IgD-negative memory B cell (primary cell): Measurements from ENCODE around the gene NANP. TPM values are rescaled to one million over a fixed set of nuclear protein-coding genes. Genes with fewer than 3 reads are reported as not detected.
"Not testable (repeated sequence)": the region's sequence is repeated elsewhere in the genome, so short reads cannot be mapped to it uniquely, and the experiment has no call there.

Source experiments
- H3K27ac Mint-ChIP-seq, 3 donors: one replicate each; pipeline ENCODE4 v1.8.0; 2020 to 2022; ENCODE audit warnings: mild to moderate bottlenecking in 3 of 3, mixed read lengths in 3 of 3, moderate library complexity in 1 of 3
- H3K27me3 Mint-ChIP-seq: one replicate; pipeline ENCODE4 v1.8.0; 2021; ENCODE audit warnings: mixed read lengths
- H3K36me3 Mint-ChIP-seq: one replicate; pipeline ENCODE4 v1.8.0; 2020; ENCODE audit warnings: mild to moderate bottlenecking, mixed read lengths
- H3K4me1 Mint-ChIP-seq, 3 donors: one replicate each; pipeline ENCODE4 v1.8.0; 2020 to 2022; ENCODE audit warnings: mixed read lengths in 3 of 3, mild to moderate bottlenecking in 1 of 3
- H3K4me3 Mint-ChIP-seq, 4 donors: one replicate each; pipeline ENCODE4 v1.8.0; 2020 to 2022; ENCODE audit warnings: mild to moderate bottlenecking in 4 of 4, mixed read lengths in 4 of 4, moderate library complexity in 3 of 4
- H3K9me3 Mint-ChIP-seq, 3 donors: one replicate each; pipeline ENCODE4 v1.8.0; 2020 to 2021; ENCODE audit warnings: mixed read lengths in 3 of 3, mild to moderate bottlenecking in 1 of 3
- polyA plus RNA-seq: library from polyadenylated mRNA; unstranded; fragments of 300-500 nt; fragmentation: Illumina TruSeq; gene quantifications from one replicate; pipeline ENCODE4 v1.2.3, GENCODE V29; 2021

The NANP gene, protein sequence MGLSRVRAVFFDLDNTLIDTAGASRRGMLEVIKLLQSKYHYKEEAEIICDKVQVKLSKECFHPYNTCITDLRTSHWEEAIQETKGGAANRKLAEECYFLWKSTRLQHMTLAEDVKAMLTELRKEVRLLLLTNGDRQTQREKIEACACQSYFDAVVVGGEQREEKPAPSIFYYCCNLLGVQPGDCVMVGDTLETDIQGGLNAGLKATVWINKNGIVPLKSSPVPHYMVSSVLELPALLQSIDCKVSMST
- 0.73 TPM for polyA plus RNA-seq

DNA sequence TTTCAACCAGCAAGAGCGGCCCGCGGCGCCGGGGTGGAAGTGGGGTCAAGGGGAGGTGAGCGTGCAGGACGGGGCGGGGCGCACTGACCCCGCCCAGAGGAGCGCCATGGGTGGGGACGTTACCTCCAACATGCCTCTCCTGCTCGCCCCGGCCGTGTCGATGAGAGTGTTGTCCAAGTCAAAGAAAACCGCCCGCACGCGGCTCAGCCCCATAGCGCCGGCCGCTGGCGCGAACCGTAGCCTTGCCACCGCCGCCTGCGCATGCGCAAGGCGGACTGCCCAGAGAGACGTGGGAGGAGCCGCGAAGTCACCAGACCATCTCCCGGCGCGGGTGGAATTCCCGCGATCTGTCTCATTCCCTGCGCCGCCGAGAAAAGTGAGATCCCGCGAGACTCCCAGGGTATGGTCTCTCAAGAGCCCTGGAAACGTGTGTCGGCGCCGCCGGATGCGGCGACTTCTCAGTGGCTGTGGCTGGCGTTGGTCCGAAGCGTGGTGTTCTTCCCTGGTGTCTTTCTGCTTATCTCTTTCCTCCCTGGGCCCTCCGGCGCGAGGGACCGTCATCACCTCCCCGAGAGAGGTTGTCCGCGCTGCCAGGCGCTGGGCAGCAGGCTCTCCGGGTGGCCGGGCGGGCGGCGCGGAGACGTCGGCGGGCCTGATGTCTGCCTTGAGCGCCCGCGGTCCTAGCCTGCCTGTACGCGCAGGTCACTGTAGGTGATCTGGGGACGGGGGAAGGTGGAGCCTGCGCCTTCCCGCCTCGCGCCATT, at the start of gene NANP:
NANP (minus strand) TSS at position 279 of the 764 bp plus-strand sequence; CDS start at position 213, 66 bp downstream.
- Mint-ChIP-seq H3K4me1 (peaks cover 14 to 32% (median 19%) of the 10 kb centered on the region in 3 donors), H3K27me3 (no peaks in the 10 kb centered on the region), H3K9me3 (peaks cover 0 to 3% (median 0%) of the 10 kb centered on the region in 3 donors), H3K27ac (peak within 1 kb of the TSS; percentile 85 to 96 (median 95)), H3K36me3 (peaks cover 2% of the 10 kb centered on the region), H3K4me3 (peak within 1 kb of the TSS; percentile 93 to 99 (median 97))

DNA sequence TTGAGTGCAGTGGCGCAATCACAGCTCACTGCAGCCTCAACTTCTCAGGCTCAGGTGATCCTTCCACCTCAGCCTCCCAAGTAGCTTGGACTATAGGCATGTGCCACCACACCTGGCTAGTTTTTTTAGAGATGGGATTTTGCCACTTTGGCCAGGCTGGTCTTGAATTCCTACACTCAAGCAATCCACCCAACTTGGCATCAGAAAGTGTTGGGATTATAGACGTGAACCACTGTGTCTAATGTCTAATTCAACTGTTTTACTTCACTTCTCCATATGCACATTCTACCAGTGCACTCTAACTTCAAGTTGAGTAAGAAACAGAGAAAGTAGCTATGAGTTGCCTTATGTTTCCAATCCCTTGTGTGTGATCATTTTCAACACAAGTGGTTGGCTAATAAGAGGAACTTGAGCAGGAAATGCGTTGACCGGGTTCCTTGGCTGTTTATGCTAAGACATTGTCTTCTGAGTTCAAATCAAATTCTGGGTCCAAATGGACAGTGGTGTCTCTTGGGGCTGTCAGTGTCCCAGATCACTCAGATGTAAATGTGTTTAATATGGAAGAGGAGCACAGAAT, 48.9 kb upstream of the NANP start:
- Mint-ChIP-seq H3K36me3 (peaks cover 22% of the 10 kb centered on the region), H3K27ac (no peak overlapping the region), H3K27me3 (no peaks in the 10 kb centered on the region), H3K4me1 (peaks cover 0 to 4% (median 1%) of the 10 kb centered on the region in 3 donors), H3K4me3 (no peak overlapping the region), H3K9me3 (no peaks in the 10 kb centered on the region)

DNA sequence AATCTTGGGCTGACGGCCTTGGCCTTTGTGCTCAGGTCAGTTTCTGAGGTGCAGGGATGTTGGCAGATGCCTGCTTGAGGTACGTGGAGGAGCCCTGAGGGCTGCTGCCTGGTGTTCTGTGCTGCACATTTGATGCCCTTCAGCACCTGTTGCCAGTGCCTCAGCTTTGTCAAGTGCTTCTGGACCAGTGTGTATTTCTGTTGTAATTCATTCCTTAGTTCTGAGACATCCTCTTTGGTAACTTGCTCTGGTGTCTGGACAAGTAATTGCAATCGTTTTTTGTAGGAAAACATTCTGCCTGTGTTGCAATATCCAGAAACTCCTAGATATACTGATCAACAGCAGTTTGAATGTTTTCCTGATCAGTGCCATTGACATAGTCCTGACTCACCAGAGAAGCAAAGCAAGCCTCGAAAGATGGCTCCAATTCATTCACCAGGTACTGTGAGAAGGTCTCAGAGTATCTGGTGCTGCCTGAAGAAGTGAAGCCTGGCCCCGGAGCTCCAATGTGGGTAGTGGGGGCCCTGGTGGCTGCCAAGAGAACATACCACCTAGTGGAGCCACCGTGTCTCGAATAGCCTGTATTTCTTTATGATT, 46.1 kb upstream of the NANP start:
- Mint-ChIP-seq H3K27me3 (no peaks in the 10 kb centered on the region), H3K9me3 (no peaks in the 10 kb centered on the region), H3K4me3 (no peak overlapping the region), H3K27ac (no peak overlapping the region), H3K36me3 (peaks cover 13% of the 10 kb centered on the region), H3K4me1 (no peaks in the 10 kb centered on the region)

DNA sequence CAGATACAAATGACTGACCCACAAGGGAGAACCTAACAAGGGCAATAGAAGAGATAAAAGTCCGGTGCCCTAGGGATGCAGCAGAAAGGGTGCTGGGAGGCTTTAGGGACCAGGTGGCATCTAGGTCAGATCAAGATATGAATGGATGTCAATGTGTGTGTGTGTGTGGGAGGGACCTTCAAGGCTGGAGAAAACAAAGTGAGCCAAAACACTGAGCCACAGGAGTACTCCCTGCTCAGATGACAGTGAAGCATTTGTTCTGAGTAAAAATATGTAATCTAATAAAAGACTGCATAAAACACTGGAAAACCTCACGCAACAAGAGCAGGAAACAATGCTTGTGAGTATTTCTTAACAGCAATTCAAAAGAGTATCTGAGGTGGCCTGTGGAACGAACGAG, 44.6 kb upstream of the NANP start:
- Mint-ChIP-seq H3K27ac (peak overlapping the region in 1 of 3 donors; percentile 35), H3K9me3 (no peaks in the 10 kb centered on the region), H3K4me1 (no peaks in the 10 kb centered on the region)

DNA sequence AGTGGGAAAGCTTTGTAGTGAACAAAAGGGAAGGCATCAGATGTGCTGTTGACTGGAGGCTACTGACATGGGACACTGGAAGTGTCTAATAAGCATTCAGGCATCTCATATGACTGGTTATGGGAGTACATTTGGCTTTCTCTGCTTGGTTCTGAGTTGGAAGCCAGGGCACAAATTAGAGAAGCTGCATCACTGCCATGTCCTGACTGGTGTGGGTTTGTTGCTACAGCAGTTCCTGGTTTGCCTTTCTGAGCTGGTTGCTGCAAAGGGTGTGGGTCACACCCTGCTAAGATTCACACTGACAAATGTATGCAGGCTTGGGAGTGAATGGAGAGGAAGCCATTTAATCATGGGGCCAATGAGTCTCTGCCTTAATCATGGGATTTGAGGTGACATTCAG, 36.2 kb upstream of the NANP start:
- no peak overlapping the region for H3K4me3 Mint-ChIP-seq
- no peaks in the 10 kb centered on the region for H3K27me3 Mint-ChIP-seq
- peaks cover 18% of the 10 kb centered on the region for H3K36me3 Mint-ChIP-seq
- peaks cover 0 to 3% (median 0%) of the 10 kb centered on the region in 3 donors for H3K4me1 Mint-ChIP-seq
- H3K27ac Mint-ChIP-seq: no peak overlapping the region
- no peaks in the 10 kb centered on the region for H3K9me3 Mint-ChIP-seq

More for the DNA sequence above, 44.6 kb upstream of the NANP start:
- Mint-ChIP-seq H3K4me3 (no peak overlapping the region), H3K36me3 (peaks cover 10% of the 10 kb centered on the region), H3K27me3 (no peaks in the 10 kb centered on the region)

DNA sequence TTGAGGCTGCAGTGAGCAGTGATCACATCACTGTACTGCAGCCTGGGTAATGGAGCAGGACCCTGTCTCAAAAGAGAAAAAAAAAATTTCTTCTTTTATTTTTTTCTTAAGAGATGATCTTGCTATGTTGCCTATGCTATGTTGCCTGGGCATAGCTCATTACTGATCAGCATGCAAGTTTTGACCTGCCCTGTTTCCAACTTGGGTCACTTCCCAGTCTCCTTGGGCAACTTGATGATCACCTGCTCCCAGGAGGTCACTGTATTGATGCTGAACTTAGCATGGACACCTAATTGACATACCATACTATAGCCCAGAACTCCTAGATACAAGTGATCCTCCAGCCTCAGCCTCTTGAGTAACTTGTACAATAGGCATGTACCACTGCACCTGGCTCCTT, 30.7 kb upstream of the NANP start:
- H3K27ac Mint-ChIP-seq: no peak overlapping the region
- peaks cover 0 to 1% (median 0%) of the 10 kb centered on the region in 3 donors for H3K4me1 Mint-ChIP-seq
- H3K27me3 Mint-ChIP-seq: no peaks in the 10 kb centered on the region
- no peak overlapping the region for H3K4me3 Mint-ChIP-seq
- H3K36me3 Mint-ChIP-seq: peaks cover 17% of the 10 kb centered on the region
- no peaks in the 10 kb centered on the region for H3K9me3 Mint-ChIP-seq

DNA sequence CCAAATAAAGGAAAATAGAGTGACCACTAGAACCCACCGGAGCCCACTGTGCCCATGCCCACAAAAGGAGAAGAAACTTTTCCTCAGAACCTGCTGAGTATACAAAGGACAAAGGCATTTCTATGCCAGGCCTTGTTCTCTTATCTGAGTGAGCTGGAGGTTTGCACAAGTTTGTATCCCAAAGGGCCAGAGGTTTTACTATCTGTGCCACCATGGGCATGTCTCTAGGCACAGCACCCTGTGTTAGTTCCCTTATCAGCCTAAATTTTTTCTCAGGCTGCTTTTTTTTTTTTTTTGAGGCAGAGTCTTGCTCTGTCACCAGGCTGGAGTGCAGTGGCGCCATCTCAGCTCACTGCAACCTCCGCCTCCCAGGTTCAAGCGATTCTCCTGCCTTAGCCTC, 29.1 kb upstream of the NANP start:
- not testable (repeated sequence) for H3K4me1 Mint-ChIP-seq, H3K4me3 Mint-ChIP-seq, H3K9me3 Mint-ChIP-seq, H3K27ac Mint-ChIP-seq, H3K27me3 Mint-ChIP-seq
- peaks cover 18% of the 10 kb centered on the region for H3K36me3 Mint-ChIP-seq

DNA sequence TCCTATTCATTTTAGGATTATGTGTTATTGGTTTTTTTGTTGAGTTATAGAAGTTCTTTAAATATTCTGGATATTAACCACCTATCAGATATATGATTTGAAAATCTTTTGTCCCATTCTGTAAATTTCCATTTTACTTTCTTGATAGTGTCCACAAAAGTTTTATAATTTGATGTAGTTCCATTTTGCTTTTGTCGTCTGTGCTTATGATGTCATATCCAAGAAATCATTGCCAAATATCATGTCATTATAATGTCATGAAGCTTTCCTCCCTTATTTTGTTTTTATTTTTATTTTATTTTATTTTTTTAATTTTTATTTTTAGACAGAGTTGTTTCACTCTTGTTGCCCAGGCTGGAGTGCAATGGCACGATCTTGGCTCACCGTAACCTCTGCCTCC, 21.0 kb upstream of the NANP start:
- Mint-ChIP-seq H3K4me3 (no peak overlapping the region), H3K36me3 (peaks cover 15% of the 10 kb centered on the region), H3K9me3 (peaks cover 0 to 5% (median 0%) of the 10 kb centered on the region in 3 donors), H3K4me1 (peaks cover 0 to 4% (median 0%) of the 10 kb centered on the region in 3 donors), H3K27ac (no peak overlapping the region), H3K27me3 (no peaks in the 10 kb centered on the region)

DNA sequence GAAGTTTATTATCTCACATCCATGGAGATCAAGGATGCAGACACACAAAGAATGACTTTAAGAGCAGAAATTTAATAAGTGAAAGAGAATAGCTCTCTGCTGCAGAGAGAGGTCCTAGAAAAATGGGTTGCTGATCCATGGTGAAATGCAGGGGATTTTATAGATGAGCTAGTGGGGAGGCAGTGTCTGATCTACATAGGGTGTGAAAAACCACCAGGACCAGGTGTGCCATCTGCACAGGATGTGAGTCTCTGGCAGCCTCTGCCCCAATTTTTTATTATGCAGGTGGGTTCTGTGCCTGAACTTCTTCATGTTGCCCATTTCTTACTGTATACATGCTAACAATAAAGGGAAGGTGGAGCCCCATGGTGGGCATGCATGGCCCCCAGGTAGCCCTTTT, 19.9 kb upstream of the NANP start:
- no peaks in the 10 kb centered on the region for H3K27me3 Mint-ChIP-seq
- H3K27ac Mint-ChIP-seq: peak overlapping the region in 1 of 3 donors; percentile 76
- H3K9me3 Mint-ChIP-seq: peaks cover 0 to 5% (median 0%) of the 10 kb centered on the region in 3 donors
- no peak overlapping the region for H3K4me3 Mint-ChIP-seq
- peaks cover 0 to 4% (median 0%) of the 10 kb centered on the region in 3 donors for H3K4me1 Mint-ChIP-seq
- H3K36me3 Mint-ChIP-seq: peaks cover 15% of the 10 kb centered on the region

DNA sequence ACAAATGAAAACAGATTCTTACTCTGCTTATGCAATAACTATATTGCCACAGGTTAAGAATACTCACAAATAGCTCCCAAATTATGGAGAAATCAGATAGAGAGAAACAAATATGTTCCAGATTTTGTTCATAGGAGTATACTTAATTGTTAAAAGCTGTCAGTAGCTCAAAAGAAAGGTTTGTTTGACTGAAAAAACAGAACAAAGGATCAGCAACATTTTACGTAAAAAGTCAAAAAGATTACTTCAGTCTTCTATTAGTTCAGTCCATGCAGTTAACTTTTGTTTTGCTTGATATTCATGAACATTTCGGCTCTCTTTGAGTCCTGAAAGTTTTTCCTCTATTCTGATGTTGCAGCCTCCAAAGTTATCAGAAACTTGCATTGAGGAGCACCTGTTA, 13.4 kb upstream of the NANP start:
- H3K4me1 Mint-ChIP-seq: no peaks in the 10 kb centered on the region
- no peak overlapping the region for H3K4me3 Mint-ChIP-seq
- H3K27ac Mint-ChIP-seq: no peak overlapping the region
- peaks cover 0 to 6% (median 4%) of the 10 kb centered on the region in 3 donors for H3K9me3 Mint-ChIP-seq
- peaks cover 21% of the 10 kb centered on the region for H3K36me3 Mint-ChIP-seq
- H3K27me3 Mint-ChIP-seq: no peaks in the 10 kb centered on the region

DNA sequence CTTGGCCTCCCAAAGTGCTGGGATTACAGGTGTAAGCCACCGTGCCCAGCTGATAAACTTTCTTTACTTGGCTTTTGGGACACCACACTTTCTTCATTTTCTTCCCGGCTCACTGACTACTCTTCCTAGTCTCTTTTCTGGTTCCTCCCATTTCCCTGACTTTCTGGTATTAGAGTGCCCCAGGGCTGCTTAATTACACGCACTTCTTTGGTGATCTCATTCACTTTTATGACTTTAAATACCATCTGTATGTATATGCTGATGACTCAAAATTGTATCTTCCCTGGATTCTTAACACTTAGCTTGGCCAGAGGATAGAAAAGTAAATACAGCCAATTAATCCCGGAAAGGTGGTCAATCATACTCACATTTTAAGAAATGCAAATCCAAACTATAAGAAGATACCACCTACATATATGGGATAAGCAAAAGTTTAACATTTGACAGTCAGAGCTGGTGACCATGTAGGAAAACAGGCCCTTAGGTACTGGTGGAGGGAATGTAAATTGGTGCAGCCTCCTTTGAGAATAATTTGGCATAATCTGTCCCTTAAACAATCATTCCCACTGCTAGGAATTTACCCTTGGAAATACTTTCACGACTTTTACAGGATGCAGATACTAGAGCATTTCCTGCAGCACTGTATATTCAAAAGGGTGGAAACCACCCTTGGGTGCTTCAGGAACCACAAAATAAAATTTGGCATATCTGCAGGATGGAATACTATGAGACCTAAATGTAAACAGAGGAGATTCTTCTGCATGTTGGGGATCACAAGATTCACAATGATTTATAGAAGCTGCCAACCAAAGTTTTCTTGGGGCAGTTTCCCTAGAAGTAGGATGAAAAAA, 9.4 kb upstream of the NANP start:
- no peak overlapping the region for H3K27ac Mint-ChIP-seq
- H3K9me3 Mint-ChIP-seq: peaks cover 0 to 6% (median 4%) of the 10 kb centered on the region in 3 donors
- H3K27me3 Mint-ChIP-seq: no peaks in the 10 kb centered on the region
- peaks cover 23% of the 10 kb centered on the region for H3K36me3 Mint-ChIP-seq
- no peaks in the 10 kb centered on the region for H3K4me1 Mint-ChIP-seq
- H3K4me3 Mint-ChIP-seq: no peak overlapping the region

DNA sequence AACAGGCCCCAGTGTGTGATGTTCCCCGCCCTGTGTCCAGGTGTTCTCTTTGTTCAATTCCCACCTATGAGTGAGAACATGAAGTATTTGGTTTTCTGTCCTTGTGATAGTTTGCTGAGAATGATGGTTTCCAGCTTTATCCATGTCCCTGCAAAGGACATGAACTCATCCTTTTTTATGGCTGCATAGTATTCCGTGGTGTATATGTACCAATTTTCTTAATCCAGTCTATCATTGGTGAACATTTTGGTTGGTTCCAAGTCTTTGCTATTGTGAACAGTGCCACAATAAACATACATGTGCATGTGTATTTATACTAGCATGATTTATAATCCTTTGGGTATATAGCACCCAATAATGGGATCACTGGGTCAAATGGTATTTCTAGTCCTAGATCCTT, 6.8 kb upstream of the NANP start:
- not testable (repeated sequence) for H3K36me3 Mint-ChIP-seq, H3K27me3 Mint-ChIP-seq, H3K4me1 Mint-ChIP-seq, H3K4me3 Mint-ChIP-seq, H3K9me3 Mint-ChIP-seq, H3K27ac Mint-ChIP-seq

DNA sequence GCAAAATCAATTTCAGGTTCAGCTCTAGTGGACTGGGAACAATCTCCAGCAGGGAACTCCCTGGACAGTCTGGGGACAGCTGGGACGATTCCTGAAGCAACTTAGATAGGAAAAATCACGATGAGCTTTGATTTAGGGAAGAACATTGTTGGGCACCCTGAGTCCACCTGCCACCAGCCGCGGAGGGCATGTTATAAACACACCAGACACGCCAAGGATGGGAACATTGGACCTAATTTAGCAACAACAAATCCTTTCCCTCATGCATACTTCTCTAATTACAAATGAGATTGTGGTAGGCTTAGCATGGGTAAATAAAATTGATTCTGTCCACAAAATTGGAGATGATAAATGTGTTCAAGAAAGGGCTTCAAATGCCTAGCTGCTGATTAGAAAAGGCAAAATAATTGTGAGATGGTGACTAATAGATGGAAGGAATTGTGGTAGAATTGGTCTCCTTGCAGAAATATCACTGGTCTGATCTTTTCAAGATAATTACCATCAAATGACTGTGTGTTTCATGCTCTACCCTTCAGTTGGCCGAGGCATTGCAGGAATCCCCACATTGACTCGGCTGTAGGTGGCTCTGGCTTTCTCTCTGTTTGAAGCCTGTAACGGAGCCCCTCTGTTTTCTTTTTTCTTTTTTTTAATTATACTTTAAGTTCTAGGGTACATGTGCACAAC, 6.1 kb upstream of the NANP start:
- Mint-ChIP-seq H3K4me3 (no peak overlapping the region), H3K36me3 (peaks cover 5% of the 10 kb centered on the region), H3K27ac (no peak overlapping the region), H3K4me1 (no peaks in the 10 kb centered on the region), H3K27me3 (no peaks in the 10 kb centered on the region), H3K9me3 (peaks cover 0 to 3% (median 0%) of the 10 kb centered on the region in 3 donors)

DNA sequence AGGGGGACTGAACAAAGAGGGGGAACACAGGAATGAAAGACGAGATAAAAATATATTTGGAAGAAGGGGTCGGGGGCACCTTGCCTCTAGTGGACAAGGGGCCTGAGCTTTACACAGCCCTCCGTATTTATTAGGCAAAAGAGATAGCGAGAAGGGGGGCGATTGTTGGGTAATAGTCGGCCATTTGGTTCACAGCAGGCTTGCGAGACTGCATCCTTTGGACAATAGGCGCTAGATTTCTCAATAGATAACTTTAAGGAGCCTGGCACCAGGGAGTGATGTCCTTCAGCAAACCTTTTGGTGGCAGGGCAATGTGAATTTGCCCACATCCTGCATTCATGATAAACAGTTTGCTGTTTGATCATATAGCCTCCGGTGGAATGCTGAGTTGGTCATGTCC, 3.0 kb upstream of the NANP start:
- Mint-ChIP-seq H3K4me3 (peak overlapping the region in 1 of 4 donors; percentile 77), H3K27ac (no peak overlapping the region), H3K27me3 (no peaks in the 10 kb centered on the region), H3K9me3 (peaks cover 0 to 3% (median 0%) of the 10 kb centered on the region in 3 donors), H3K4me1 (peaks cover 10 to 21% (median 10%) of the 10 kb centered on the region in 3 donors), H3K36me3 (peaks cover 2% of the 10 kb centered on the region)
